GM18511 (cell line): ENCODE data around the gene ZNF76.
"Not testable (repeated sequence)": the region's sequence is repeated elsewhere in the genome, so short reads cannot be mapped to it uniquely, and the experiment has no call there.

Source experiments
- ATAC-seq: cut with Tn5 transposase; IDR thresholded peaks from one replicate; pipeline ENCODE4 v1.9.1; 2021; ENCODE audit warnings: mild to moderate bottlenecking, moderate library complexity; ENCODE audit not compliant: unreplicated experiment

Gene ZNF76

GRCh38 chr6:35321091-35321490, 61.6 kb downstream of the ZNF76 start:
- no peak for ATAC-seq

- no peak for ATAC-seq
Observed at GRCh38 chr6:35327349-35328027, 68.0 kb downstream of the ZNF76 start.

GRCh38 chr6:35328108-35328723, 68.7 kb downstream of the ZNF76 start:
- ATAC-seq = no peak

GRCh38 chr6:35328965-35329364, 69.4 kb downstream of the ZNF76 start:
- not testable (repeated sequence) for ATAC-seq

GRCh38 chr6:35330541-35331119, 71.1 kb downstream of the ZNF76 start:
- ATAC-seq = no peak

- ATAC-seq = not testable (repeated sequence)
Observed at GRCh38 chr6:35332074-35332887, 72.7 kb downstream of the ZNF76 start.

- ATAC-seq = no peak
Observed at GRCh38 chr6:35341557-35341956, 82.0 kb downstream of the ZNF76 start.

- ATAC-seq = peak; percentile 98
Observed at GRCh38 chr6:35342258-35343091, 82.9 kb downstream of the ZNF76 start, which contains the start of gene PPARD. Gene PPARD, plus strand, starts transcription at chr6:35342558. Its CDS starts 68,530 bp downstream, at chr6:35411088.

- ATAC-seq = no peak
Observed at GRCh38 chr6:35343092-35343834, 83.7 kb downstream of the ZNF76 start.

GRCh38 chr6:35343835-35344550, 84.5 kb downstream of the ZNF76 start:
- no peak for ATAC-seq
